ENCODE results near the gene SAMD9L.

SAMD9L gene

GRCh38 chr7:93148144-93148543 lies at the start of gene SAMD9L:
TSS of gene SAMD9L (minus strand) at chr7:93148385. CDS start at chr7:93135971, 12,414 bp downstream.
- FAIRE-seq: no peak

- no peak for FAIRE-seq
Observed at GRCh38 chr7:93196336-93196735, 48.2 kb upstream of the SAMD9L start.

GRCh38 chr7:93194386-93194785 lies 46.2 kb upstream of the SAMD9L start:
- no peak for FAIRE-seq

GRCh38 chr7:93188870-93189634 lies 40.9 kb upstream of the SAMD9L start:
- no peak for FAIRE-seq

- no peak for FAIRE-seq
Observed at GRCh38 chr7:93185303-93186027, 37.3 kb upstream of the SAMD9L start.

GRCh38 chr7:93179173-93179572 lies 31.0 kb upstream of the SAMD9L start:
- no peak for FAIRE-seq

GRCh38 chr7:93178213-93178612 lies 30.0 kb upstream of the SAMD9L start:
- no peak for FAIRE-seq

GRCh38 chr7:93176992-93177580 lies 28.9 kb upstream of the SAMD9L start:
- no peak for FAIRE-seq

GRCh38 chr7:93175219-93175618 lies 27.0 kb upstream of the SAMD9L start:
- no peak for FAIRE-seq

GRCh38 chr7:93172683-93173082 lies 24.5 kb upstream of the SAMD9L start:
- FAIRE-seq: no peak

- FAIRE-seq: no peak
Observed at GRCh38 chr7:93171606-93172226, 23.5 kb upstream of the SAMD9L start.

- no peak for FAIRE-seq
Observed at GRCh38 chr7:93165447-93165846, 17.3 kb upstream of the SAMD9L start.

GRCh38 chr7:93164766-93165165 lies 16.6 kb upstream of the SAMD9L start:
- FAIRE-seq: no peak

- FAIRE-seq: no peak
Observed at GRCh38 chr7:93161181-93161762, 13.1 kb upstream of the SAMD9L start.

GRCh38 chr7:93160410-93160809 lies 12.2 kb upstream of the SAMD9L start:
- no peak for FAIRE-seq

GRCh38 chr7:93159490-93159889 lies 11.3 kb upstream of the SAMD9L start:
- FAIRE-seq: no peak

GRCh38 chr7:93156884-93157283 lies 8.7 kb upstream of the SAMD9L start:
- no peak for FAIRE-seq

GRCh38 chr7:93150200-93150835 lies 2.1 kb upstream of the SAMD9L start:
- FAIRE-seq: no peak

- FAIRE-seq: no peak
Observed at GRCh38 chr7:93148727-93149126, 542 bp upstream of the SAMD9L start.

- FAIRE-seq: no peak
Observed at GRCh38 chr7:93147363-93147762, 822 bp downstream of the SAMD9L start.

GRCh38 chr7:93146472-93147141 lies 1.6 kb downstream of the SAMD9L start:
- FAIRE-seq: no peak

GRCh38 chr7:93146036-93146435 lies 2.1 kb downstream of the SAMD9L start:
- FAIRE-seq: no peak
